OCI-LY1 (cell line): ENCODE results near the gene TKFC.

Experiments
- CTCF ChIP-seq: fragments of 200-600 bp; sonication (generic), shearing (Covaris generic); IDR thresholded peaks from 2 replicates; pipeline ENCODE4 v1.5.1; 2017; ENCODE audit warnings: mild to moderate bottlenecking, antibody characterized with exemption, low read length, moderate library complexity, mixed read lengths
- EZH2 ChIP-seq: fragments of 200-600 bp; sonication (generic), shearing (Covaris generic); IDR thresholded peaks from 2 replicates; pipeline ENCODE4 v1.8.0; 2017; ENCODE audit warnings: borderline replicate concordance, mixed run types, mild to moderate bottlenecking, antibody characterized with exemption, low read length, moderate library complexity, mixed read lengths

GRCh38 chr11:61305417-61305816 is 27.6 kb upstream of the TKFC start:
- no peak for TF ChIP-seq CTCF
- no peak for TF ChIP-seq EZH2
